Measurements from ENCODE around the gene MEX3D.

GRCh38 chr19:1558552-1558951, 9.6 kb downstream of the MEX3D start:
- no peak for TF ChIP-seq POLR2A (IDR thresholded peaks at IDR 0.05; ENCODE audit: low read length)
- TF ChIP-seq CTCF (IDR thresholded peaks at IDR 0.05) = no peak
- TF ChIP-seq MAX (IDR thresholded peaks at IDR 0.05) = no peak
- TF ChIP-seq FOSL2 (IDR thresholded peaks at IDR 0.05) = no peak
- no peak for TF ChIP-seq FOSL2 (CRISPR knock-in tag; IDR thresholded peaks at IDR 0.05)

Data from A549 (cell line).